GM04503 (cell line): Measurements from ENCODE around the gene NMB.
A peak's percentile ranks its signal among the peaks of the same experiment; 100 is the strongest.
"Not testable (repeated sequence)": the region's sequence is repeated elsewhere in the genome, so short reads cannot be mapped to it uniquely, and the experiment has no call there.

Experiments
- DNase-seq: peaks from one replicate; pipeline ENCODE4 v3.0.0-alpha.2; 2012; ENCODE audit warnings: low read depth

NMB gene

DNA sequence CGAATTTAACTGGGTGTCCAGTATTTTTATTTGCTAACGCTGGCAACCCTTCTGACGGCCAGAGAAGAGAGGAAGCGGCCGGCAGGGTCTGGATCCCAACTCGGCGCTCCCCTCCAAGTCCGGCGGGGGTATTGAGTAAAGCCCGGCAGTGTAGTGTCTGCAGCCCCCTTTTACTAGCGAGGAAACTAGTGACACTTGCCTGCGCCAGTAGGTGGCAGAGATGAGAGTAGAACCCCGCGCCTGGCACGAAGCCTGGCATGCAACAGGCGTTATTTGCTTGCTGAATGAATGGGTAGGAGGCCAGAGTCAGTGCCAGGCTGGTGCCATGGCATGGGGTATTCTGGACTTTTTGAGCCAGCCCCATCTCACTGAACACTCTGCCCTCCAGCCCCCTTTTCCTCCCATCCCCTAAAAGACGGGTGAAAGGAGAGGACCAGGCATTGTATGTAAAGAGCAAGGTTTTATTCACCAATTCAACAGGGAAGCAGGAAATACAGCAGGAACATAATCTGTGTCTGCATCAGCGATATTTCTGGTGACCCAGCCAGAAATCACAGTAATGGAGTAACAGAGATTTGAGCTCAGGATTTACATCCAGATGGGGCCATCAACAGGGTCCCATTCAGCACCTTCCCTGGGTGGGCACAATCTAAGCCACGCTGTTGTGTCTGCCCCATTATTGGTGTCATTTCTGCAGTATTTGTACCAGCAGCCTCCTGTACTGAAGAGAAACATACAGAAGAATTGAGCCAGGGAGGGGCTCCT lies 3.1 kb downstream of the NMB start:
- DNase-seq, result no peak

DNA sequence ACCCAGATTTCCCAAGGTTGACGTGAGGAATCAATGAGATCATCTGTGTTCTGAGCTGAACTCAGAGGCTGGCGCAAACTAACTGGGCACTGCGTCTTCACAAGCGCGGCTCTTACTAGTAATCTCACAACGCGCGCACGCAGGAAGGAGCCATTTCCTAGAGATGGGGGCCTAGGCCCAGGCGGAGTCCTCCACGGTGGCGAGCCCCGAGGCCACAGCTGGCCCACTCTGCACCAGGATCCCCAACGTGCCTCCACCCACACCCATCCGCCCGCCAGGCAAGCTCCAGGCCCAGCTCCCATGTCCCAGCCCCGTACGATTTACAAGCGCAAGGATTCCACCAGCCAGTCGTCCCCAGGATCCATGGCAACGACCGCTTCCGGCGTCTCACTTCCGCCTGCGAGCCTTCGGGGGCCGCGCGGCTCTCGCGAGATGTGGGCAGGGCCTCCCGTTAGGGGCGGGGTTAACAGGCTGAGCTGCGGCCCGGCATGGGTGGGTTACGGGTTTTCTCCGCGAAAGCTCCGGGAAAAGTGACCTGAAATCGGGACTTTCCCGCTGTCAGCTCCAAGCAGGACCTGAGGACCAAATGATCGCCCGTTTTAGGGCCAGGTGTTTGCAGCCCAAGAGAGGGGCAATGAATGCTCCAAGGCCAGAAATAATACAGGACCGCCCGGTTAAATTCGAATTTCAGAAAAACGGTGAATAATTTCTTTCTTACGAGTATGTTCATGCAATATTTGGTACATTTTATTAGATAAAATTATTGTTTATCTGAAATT lies 3.9 kb downstream of the NMB start, which contains the start of gene WDR73:
TSS of gene WDR73 (minus strand) at position 374 of the 779 bp plus-strand sequence. CDS start at position 365, 9 bp downstream.
- DNase-seq, result peak; percentile 57

DNA sequence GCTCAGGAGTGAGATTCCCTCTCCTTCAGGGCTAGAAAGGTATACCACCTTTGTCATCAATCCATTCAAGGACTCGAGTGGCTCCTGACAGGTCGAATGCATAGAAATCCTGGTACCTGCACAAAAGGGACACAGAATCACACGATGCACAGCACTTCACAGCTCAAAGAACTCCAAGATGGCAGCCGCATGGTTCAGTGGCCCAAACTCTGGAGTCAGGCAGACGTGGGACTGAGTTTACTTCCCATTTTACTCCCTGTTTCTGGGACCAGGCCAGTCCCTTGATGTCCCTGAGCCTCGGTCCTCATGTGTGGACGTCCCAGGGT lies 4.5 kb downstream of the NMB start:
- DNase-seq, result no peak

- no peak for DNase-seq
These were observed 8.3 kb downstream of the NMB start for GRCh38 chr15:84649706-84650105.

DNA sequence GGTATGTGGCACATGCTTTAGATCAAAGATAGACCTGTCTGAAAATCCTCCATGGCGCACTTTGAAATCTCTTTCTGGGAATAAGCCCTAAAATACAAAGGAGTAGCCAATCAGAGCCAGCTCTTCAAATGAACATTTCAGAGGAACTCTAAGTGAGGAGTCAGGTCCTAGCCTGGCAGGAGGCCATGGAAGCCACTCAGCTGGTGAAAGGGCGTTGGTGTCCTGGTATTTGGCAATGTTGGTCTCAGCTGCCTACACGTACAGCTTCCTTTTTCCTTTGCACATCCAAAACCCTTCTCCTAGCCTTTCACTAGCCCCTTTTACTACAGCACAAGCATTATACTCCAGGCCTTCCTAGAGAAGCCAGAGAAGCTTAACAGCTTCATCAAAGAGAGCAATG lies 9.5 kb downstream of the NMB start:
- DNase-seq, result no peak

DNA sequence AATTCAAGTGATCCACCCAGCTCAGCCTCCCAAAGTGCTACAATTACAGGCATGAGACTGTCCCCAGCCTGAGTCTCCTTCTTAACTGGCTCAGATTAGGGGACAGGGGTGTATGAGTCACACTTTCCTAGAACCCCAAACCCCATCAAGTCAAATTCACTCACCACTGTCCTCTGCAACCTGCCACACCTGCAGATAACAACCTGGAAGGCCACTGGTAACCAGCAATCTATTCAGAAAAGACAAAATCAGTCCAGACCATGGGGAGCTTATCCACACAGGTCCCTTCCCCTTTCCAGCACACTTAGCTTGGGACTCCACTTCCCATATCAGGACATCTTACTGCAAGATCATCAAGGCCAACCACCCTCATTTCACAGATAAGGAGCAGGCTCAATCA lies 10.3 kb downstream of the NMB start:
- DNase-seq, result no peak

DNA sequence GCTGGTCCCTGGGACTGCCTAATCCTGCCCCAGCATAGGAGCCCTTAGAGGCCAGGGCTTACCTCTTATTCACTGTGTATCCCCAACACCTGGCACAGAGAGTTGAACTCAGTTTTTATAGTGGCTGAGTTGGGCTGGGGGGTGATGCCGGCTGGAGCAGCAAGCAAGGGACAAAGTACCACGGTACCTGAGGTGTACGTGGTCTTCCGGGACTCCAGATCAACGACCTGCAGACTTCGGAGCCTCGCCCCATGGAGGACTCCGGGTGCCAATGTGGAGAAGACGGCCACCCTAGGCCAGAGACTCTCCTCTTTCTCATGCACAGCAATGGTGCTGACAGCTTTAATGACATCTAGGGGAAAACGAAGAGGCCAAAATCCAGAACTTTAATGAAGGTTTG lies 12.0 kb downstream of the NMB start:
- no peak for DNase-seq

DNA sequence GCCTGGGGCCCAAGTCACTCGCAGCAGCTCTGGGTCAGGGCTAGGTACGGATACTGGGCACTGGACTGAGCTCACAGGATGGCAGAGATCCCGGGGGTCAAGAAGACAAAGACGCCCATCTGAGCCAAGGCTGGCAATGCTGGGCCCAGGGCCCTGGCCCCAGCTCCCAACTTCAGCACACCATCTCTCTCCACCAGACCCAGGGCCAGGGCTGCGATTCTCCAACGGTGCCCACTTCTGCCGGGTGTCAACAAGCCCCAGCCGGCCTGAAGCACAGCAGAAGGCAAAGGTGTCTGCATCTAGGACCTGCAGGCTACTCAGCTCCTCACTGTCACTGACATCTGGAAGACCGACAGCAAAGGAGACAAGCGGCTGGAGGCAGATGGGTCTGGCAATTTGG lies 12.5 kb downstream of the NMB start:
- no peak for DNase-seq

DNA sequence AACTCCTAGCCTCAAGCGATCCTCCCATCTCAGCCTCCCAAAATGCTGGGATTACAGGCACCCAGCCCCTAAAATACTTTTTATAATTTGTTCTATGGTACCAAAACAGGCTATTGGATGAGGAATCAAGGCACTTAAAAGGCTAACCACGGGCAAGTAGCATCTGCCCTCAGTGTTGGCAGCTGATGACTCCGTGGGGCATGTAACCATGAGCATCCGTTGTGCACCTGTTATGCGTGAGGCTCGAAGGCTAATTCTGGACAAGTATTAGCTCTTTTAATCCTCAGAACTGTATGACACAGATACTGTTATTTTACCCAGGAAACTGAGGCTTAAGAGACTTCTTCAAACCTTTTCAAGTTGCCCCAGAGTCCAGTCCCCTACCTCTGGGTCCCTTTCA lies 14.2 kb downstream of the NMB start:
- no peak for DNase-seq

DNA sequence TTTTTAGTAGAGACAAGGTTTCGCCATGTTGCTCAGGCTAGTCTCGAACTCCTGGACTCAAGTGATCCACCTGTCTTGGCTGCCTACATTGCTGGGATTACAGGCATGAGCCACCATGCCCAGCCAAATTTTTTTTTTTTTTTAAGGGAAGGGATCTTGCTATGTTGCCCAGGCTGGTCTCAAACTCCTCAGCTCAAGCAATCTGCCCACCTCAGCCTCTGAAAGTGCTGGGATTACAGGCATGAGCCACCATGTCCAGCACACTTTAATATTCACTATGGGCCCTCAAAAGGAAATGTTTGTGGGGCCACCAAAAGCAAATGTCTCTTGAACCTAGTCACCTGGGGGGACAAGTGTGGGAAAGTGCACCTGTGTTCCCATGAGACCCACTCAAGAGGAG lies 15.4 kb downstream of the NMB start:
- DNase-seq, result not testable (repeated sequence)

DNA sequence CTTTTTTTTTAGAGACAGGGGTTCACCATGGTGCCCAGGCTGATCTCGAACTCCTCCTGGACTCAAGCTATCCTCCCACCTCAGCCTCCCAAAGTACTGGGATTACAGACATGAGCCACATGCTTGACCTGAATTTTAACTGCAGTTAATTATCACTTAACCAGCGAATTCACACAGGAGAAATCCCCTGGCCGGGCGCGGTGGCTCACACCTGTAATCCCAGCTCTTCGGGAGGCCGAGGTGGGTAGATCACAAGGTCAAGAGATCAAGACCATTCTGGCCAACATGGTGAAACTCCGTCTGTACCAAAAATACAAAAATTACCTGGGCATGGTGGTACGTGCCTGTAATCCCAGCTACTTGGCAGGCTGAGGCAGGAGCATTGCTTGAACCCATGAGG lies 16.1 kb downstream of the NMB start:
- not testable (repeated sequence) for DNase-seq

DNA sequence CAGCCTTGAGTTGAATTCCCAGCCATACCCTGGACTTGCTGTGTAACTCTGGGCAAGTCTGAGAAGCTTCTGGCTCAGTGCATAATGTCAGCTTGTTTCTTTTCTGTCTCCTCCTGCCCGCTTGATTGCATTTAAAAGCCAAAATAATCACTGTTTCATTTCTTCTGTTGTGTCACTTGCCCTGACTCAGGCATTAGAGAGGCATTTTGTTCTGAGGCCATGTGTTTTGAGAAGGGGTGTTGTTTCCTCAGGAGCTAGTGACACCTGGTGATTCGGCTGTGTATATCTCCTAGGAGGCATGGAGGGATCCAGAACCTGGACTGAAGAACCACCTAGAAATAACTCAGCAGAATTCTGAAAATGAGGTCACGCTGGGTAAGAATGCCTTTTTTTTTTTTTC lies 19.9 kb downstream of the NMB start:
- DNase-seq, result no peak

- no peak for DNase-seq
These were observed 23.7 kb downstream of the NMB start for GRCh38 chr15:84634228-84634837.

DNA sequence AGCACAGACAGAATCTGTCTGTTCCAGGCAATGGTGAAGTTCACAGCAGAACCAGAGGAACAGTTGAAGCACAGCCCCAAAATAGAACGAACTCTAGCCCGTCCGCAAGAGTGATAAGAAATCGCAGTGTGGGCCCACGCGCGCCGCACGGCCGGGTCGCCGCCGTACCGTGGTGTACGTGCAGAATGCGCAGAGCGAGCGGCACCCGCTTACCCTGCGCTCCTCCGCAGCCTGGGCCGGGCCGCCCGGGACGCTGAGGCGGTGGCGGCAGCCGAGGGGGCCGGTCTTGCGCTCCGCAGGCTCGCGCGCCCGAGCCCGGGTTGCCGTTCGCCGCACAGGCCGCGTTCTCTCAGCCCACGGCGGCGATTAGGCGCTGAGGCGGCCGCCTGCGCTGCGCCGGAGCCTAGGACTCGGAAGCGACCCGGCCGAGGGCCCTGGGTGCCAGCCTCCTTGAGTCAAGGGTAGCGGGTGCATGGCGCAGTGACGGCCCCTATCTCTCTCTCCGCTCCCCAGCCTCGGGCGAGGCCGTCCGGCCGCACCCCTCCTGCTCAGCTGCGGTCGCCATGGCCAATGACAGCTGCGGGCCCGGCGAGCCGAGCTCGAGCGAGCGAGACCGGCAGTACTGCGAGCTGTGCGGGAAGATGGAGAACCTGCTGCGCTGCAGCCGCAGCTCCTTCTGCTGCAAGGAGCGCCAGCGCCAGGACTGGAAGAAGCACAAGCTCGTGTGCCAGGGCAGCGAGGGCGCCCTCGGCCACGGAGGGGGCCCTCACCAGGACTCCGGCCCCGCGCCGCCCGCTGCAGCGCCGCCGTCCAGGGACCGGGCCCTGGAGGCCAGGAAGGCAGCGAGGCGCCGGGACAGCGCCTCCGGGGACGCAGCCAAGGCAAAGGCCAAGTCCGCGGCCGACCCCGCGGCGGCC lies 24.4 kb downstream of the NMB start:
- no peak for DNase-seq

DNA sequence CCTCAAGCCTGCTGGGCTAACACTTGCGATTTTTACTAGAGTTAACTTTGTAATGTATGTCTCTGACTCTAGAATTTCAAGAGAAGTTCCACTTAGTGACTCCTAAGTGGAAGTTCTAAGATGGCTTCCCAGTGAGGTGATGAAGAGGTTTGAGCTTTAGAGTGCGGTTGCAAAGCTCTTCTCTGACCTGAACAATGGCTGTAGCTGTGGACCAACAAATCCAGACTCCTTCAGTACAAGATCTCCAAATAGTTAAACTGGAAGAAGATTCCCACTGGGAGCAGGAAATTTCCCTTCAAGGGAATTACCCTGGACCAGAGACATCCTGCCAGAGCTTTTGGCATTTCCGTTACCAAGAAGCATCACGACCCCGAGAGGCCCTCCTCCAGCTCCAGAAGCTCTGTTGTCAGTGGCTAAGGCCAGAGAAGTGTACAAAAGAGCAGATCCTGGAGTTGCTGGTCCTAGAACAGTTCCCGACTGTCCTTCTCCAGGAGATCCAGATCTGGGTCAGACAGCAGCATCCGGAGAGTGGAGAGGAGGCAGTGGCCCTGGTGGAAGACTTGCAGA lies 26.2 kb downstream of the NMB start:
- no peak for DNase-seq

- DNase-seq, result no peak
These were observed 29.0 kb downstream of the NMB start for GRCh38 chr15:84629033-84629432.

DNA sequence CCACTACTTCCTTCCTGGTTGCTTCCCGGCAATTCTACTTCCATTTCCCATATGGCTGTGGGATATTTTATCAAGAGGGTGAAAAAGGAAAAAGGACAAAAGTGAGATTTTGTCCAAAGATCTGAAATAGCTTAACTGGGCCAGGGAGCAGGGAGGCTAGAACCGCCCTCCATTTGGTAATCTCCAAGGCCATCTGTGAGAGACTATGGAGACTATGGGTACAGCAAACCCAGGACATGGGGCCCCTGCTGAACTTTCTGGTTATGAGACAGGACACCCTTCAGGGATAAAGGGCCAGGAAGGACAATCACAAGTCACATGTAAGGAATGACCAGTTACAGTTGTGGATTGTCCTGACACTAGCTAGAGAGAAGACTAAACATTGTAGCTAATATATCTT lies 32.9 kb downstream of the NMB start:
- DNase-seq, result no peak

DNA sequence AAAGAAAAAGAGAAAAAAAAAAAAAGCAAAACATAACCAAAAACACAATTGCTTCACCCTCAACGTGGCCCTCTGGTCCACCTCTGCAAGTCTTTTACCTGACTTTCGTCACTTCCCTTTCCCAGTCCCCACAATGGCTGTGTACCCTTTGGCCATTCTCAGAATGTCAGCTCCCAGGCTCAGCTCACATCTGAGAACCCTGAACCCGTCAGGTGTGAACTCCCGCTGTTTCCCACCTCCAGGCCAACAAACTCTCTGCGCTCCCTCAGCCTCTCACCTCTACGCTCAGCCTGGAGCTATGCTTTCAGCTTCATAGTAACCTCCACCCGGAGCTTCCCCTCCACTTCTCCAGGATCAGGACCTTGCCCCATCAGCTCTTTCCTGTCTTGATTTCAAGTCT lies 33.6 kb downstream of the NMB start:
- DNase-seq, result no peak

GRCh38 chr15:84621358-84621979 lies 36.5 kb downstream of the NMB start:
- no peak for DNase-seq

DNA sequence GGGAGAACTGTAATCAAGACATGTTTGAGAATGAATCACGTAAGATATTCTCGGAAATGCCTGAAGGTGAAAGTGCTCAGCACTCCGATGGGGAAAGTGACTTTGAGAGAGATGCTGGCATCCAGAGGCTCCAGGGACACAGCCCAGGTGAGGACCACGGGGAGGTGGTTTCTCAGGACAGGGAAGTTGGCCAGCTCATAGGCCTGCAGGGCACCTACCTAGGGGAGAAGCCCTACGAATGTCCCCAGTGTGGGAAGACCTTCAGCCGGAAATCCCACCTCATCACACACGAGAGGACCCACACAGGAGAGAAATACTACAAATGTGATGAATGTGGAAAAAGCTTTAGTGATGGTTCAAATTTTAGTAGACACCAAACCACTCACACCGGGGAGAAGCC lies 37.4 kb downstream of the NMB start:
- no peak for DNase-seq

DNA sequence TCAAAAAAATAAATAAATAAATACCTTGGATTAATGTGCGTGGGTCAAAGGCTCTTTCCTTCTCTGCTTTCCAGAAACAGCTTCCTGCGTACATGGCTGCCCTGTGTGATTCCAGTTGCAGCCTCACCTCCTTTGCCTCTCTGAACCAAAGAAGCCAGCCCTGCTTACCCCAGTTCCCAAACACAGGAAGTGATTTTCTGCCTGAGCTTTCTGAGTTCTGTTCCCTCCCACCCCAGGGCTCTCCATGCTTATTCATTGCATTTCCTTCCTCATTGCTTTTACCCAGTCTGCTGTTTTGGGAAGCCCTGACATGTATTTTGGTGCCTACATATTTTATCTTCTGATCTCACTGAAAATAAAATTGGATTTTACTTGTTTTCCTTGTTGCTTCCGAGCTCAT lies 41.8 kb downstream of the NMB start:
- DNase-seq, result no peak
